ENCODE measurements around the gene TBC1D1.

Gene TBC1D1

DNA sequence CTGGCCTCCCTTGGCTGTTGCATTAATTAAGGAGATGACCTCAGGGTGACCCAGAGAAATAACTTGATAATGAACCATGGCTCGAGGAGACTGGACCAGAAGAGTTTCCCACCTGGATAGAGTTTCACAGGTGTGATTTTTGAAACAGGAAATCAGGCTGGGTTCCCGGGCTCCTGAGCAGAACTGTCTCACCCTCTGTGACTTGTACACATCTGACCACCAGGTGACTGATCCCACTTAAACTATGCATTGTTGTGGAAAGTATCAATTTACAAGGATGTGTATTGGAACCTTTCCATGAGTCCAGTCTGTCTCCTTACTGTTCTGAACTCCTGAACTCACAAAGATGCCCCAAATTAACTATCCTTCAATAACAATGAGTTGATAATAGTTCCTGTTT is 289.6 kb downstream of the TBC1D1 start:
- TF ChIP-seq, protein P1, sequence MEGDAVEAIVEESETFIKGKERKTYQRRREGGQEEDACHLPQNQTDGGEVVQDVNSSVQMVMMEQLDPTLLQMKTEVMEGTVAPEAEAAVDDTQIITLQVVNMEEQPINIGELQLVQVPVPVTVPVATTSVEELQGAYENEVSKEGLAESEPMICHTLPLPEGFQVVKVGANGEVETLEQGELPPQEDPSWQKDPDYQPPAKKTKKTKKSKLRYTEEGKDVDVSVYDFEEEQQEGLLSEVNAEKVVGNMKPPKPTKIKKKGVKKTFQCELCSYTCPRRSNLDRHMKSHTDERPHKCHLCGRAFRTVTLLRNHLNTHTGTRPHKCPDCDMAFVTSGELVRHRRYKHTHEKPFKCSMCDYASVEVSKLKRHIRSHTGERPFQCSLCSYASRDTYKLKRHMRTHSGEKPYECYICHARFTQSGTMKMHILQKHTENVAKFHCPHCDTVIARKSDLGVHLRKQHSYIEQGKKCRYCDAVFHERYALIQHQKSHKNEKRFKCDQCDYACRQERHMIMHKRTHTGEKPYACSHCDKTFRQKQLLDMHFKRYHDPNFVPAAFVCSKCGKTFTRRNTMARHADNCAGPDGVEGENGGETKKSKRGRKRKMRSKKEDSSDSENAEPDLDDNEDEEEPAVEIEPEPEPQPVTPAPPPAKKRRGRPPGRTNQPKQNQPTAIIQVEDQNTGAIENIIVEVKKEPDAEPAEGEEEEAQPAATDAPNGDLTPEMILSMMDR (IDR thresholded peaks at IDR 0.05; ENCODE audit: control insufficient read depth, extremely low read depth, insufficient read depth) = no peak
- no peak overlapping the region for H3K4me3 ChIP-seq (ENCODE audit: low read depth, low read length)
- DNase-seq (ENCODE audit: low read depth) = no peak

DNA sequence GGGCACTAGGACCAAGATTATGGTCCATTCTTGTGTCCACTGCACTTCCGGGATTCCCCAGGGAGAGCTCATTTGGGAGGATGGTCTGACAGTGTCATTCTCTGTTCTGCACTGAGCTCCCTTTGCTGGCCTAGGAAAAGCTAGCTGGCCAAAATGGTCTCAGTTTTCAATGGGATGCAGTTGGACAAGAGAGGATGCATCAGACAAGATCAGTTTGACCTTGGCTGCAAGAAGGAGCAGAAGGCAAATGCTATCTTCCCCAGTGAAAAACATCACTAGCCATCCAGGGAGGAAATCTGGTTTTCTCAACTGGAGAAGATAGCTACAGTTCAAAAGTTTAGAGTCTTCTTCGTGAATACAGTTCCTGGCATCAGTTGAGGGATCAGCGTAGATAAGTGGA is 290.4 kb downstream of the TBC1D1 start:
- DNase-seq (ENCODE audit: low read depth) = no peak
- TF ChIP-seq, protein P1 (IDR thresholded peaks at IDR 0.05; ENCODE audit: control insufficient read depth, extremely low read depth, insufficient read depth) = no peak
- no peak overlapping the region for H3K4me3 ChIP-seq (ENCODE audit: low read depth, low read length)

DNA sequence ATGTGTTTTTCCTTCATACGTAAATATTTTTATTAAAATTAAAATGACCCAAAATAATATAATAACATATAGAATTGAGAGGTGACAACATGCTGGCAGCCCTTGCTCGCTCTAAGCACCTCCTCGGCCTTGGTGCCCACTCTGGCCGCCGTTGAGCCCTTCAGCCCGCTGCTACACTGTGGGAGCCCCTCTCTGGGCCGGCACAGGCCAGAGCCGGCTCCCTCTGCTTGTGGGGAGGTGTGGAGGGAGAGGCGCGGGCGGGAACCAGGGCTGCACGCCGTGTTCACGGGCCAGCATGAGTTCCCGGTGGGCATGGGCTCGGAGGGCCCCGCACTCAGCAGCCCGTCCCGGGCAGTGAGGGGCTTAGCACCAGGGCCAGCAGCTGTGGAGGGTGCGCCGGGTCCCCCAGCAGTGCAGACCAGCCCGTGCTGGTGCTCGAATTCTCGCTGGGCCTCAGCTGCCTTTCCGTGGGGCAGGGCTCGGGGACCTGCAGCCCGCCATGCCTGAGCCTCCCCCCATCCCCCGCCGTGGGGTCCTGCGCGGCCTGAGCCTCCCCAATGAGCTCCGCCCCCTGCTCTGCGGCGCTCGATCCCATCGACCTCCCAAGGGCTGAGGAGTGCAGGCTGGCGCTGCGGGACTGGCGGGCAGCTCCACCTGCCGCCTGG is 291.6 kb downstream of the TBC1D1 start:
- no peak overlapping the region for H3K4me3 ChIP-seq (ENCODE audit: low read depth, low read length)
- no peak for DNase-seq (ENCODE audit: low read depth)
- TF ChIP-seq, protein P1 (IDR thresholded peaks at IDR 0.05; ENCODE audit: control insufficient read depth, extremely low read depth, insufficient read depth) = no peak

DNA sequence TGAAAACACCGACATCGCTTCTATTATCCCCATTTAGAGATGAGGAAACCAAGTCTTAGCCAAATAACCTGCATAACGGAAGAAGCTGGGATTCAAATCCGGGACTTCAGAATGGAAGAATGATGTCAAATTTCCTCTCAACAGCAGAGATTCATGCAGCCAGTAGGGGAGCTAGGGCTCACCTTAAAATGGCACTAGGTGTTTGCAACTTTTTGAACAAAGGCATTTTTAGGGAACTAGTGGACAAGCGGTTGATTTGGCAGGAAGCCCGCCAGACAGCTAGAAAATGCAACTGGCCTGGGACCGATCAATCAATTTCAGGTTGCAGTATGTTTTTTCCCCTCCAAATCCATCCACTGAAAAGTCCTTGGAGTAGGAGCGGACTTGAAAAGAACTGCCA is 293.5 kb downstream of the TBC1D1 start:
- DNase-seq (ENCODE audit: low read depth) = no peak
- H3K4me3 ChIP-seq (ENCODE audit: low read depth, low read length) = no peak overlapping the region
- TF ChIP-seq, protein P1 (IDR thresholded peaks at IDR 0.05; ENCODE audit: control insufficient read depth, extremely low read depth, insufficient read depth) = no peak

DNA sequence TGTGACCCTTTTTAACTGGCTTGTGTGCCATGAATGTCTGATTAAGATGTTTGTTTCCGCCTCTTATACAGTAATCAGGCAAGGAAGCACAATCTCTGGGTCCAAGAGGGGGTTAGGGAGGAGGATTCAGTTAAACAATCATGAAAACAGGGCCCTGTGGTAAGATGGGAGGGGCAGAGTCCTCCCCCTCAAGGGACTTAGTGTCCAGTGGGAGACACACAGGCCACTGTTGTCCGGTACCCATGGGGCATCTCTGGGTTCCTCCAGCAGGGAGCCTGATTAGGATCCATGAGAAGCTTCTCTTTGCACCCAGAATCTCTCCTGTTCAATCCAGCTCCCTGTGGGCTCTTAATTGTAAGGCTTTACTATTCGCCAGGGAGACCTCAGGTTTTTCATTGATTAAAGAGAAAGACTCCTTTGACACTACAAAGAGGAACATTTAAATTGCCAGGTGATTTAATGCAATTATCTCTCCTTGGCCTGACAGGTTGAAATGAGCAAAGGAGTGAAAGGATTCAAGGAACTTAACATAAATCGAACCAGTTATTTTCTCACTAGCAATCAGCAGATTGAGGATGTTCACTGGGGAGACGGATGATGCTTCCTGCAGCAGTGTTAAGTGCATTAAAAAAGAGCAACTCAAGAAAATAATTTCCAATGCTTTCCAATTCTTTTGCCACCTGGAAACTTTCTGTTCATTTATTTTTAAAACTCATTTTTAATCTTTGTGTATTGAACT is 294.7 kb downstream of the TBC1D1 start:
- no peak overlapping the region for H3K4me3 ChIP-seq (ENCODE audit: low read depth, low read length)
- TF ChIP-seq, protein P1 (IDR thresholded peaks at IDR 0.05; ENCODE audit: control insufficient read depth, extremely low read depth, insufficient read depth) = no peak
- no peak for DNase-seq (ENCODE audit: low read depth)

DNA sequence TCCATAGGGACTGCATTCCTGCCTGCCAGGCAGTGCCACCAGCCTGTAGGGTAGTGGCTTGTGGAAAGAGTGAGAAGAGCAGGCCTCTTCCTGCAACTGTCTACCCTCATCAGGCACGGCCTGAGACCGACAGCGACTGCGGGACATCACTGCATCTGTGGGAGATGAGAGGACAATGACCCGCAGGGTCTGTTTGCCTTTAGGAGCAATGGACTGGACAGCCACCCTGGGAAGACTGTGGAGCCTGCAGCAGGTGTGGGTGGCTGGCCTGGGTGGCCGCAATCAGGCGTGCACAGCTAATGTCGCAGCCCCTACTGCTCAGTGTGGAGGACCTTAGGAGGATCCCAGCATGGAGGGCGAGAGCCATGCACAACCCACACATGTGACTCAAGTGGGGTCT is 297.3 kb downstream of the TBC1D1 start:
- TF ChIP-seq, protein P1 (IDR thresholded peaks at IDR 0.05; ENCODE audit: control insufficient read depth, extremely low read depth, insufficient read depth) = no peak
- DNase-seq (ENCODE audit: low read depth) = no peak
- H3K4me3 ChIP-seq (ENCODE audit: low read depth, low read length) = no peak overlapping the region
